ENCODE measurements around the gene YIF1A. TPM values are rescaled to one million over a fixed set of nuclear protein-coding genes. Genes with fewer than 3 reads are reported as not detected.

The YIF1A gene
- total RNA-seq, 1 donor from 2014 or later, result 53.4 TPM

- Mint-ChIP-seq H3K27me3 (no peaks in the 10 kb centered on the region), H3K36me3 (ENCODE audit: low read depth) (peaks cover 57% of the 10 kb centered on the region), H3K4me3 (no peak overlapping the region), H3K9me3 (no peaks in the 10 kb centered on the region), H3K4me1 (peaks cover 22% of the 10 kb centered on the region), H3K27ac (no peak overlapping the region)
- intact Hi-C loops (cut with micrococcal nuclease), result loop anchor here (5.0 kb wide), 3 partner anchors 553 to 1542 kb away; partner anchors contain the start of genes KAT5 and PC
- ATAC-seq (ENCODE audit: low read depth), result no peak
- CTCF ChIA-PET, result no interaction called here
- TF ChIP-seq CTCF (IDR thresholded peaks at IDR 0.05), result no peak
- no peak for DNase-seq
- POLR2A ChIA-PET, result interaction anchor here (0.6 kb wide), 3 partner anchors 108 to 1149 kb away, joined by 3 to 6 read pairs (median 3); no protein-coding TSS in a partner anchor
These were observed 24.0 kb downstream of the YIF1A start for GRCh38 chr11:66264914-66265313.

GRCh38 chr11:66264383-66264782 lies 24.6 kb downstream of the YIF1A start:
- TF ChIP-seq CTCF (IDR thresholded peaks at IDR 0.05), result no peak
- intact Hi-C loops (cut with micrococcal nuclease), result no loop called here

GRCh38 chr11:66263785-66264184 lies 25.2 kb downstream of the YIF1A start:
- CTCF ChIA-PET, result no interaction called here
- H3K27ac Mint-ChIP-seq, result no peak overlapping the region
- no peaks in the 10 kb centered on the region for H3K9me3 Mint-ChIP-seq
- H3K27me3 Mint-ChIP-seq, result no peaks in the 10 kb centered on the region
- POLR2A ChIA-PET, result no interaction called here
- H3K4me3 Mint-ChIP-seq, result no peak overlapping the region
- H3K4me1 Mint-ChIP-seq, result peaks cover 21% of the 10 kb centered on the region
- ATAC-seq (ENCODE audit: low read depth) (no peak), DNase-seq (no peak)
- peaks cover 61% of the 10 kb centered on the region for H3K36me3 Mint-ChIP-seq (ENCODE audit: low read depth)
- no peak for TF ChIP-seq CTCF (IDR thresholded peaks at IDR 0.05)
- intact Hi-C loops (cut with micrococcal nuclease), result no loop called here

More at GRCh38 chr11:66264383-66264782, 24.6 kb downstream of the YIF1A start:
- H3K4me3 Mint-ChIP-seq, result no peak overlapping the region
- POLR2A ChIA-PET, result interaction anchor here (0.6 kb wide), 3 partner anchors 108 to 1150 kb away, joined by 3 to 6 read pairs (median 3); no protein-coding TSS in a partner anchor
- no peak overlapping the region for H3K27ac Mint-ChIP-seq
- CTCF ChIA-PET, result no interaction called here
- DNase-seq (no peak), ATAC-seq (ENCODE audit: low read depth) (no peak)
- H3K27me3 Mint-ChIP-seq, result no peaks in the 10 kb centered on the region
- H3K9me3 Mint-ChIP-seq, result no peaks in the 10 kb centered on the region
- peaks cover 20% of the 10 kb centered on the region for H3K4me1 Mint-ChIP-seq
- peaks cover 59% of the 10 kb centered on the region for H3K36me3 Mint-ChIP-seq (ENCODE audit: low read depth)

- H3K27me3 Mint-ChIP-seq, result no peaks in the 10 kb centered on the region
- H3K9me3 Mint-ChIP-seq, result no peaks in the 10 kb centered on the region
- CTCF ChIA-PET, result no interaction called here
- H3K36me3 Mint-ChIP-seq (ENCODE audit: low read depth), result peaks cover 59% of the 10 kb centered on the region
- H3K4me1 Mint-ChIP-seq, result peaks cover 25% of the 10 kb centered on the region
- POLR2A ChIA-PET, result no interaction called here
- H3K27ac Mint-ChIP-seq, result no peak overlapping the region
- TF ChIP-seq CTCF (IDR thresholded peaks at IDR 0.05), result no peak
- ATAC-seq (ENCODE audit: low read depth), result no peak
- H3K4me3 Mint-ChIP-seq, result no peak overlapping the region
- intact Hi-C loops (cut with micrococcal nuclease), result no loop called here
- DNase-seq, result no peak
These were observed 25.7 kb downstream of the YIF1A start for GRCh38 chr11:66263231-66263630.

- CTCF ChIA-PET, result no interaction called here
- peaks cover 21% of the 10 kb centered on the region for H3K4me1 Mint-ChIP-seq
- H3K4me3 Mint-ChIP-seq, result no peak overlapping the region
- H3K9me3 Mint-ChIP-seq, result no peaks in the 10 kb centered on the region
- TF ChIP-seq CTCF (IDR thresholded peaks at IDR 0.05), result no peak
- H3K27me3 Mint-ChIP-seq, result no peaks in the 10 kb centered on the region
- intact Hi-C loops (cut with micrococcal nuclease), result no loop called here
- H3K36me3 Mint-ChIP-seq (ENCODE audit: low read depth), result peaks cover 57% of the 10 kb centered on the region
- ATAC-seq (ENCODE audit: low read depth), result no peak
- POLR2A ChIA-PET, result no interaction called here
- DNase-seq, result no peak
- no peak overlapping the region for H3K27ac Mint-ChIP-seq
These were observed 26.2 kb downstream of the YIF1A start for GRCh38 chr11:66262696-66263095.

Measured in activated B cell treated with CpG ODN at 0.5 μM for 24 hours (primary cell).